Measurements from ENCODE around the gene SPATA6.

- TF ChIP-seq BHLHE40 (IDR thresholded peaks at IDR 0.05; ENCODE audit: borderline replicate concordance) (no peak), ARNT (IDR thresholded peaks at IDR 0.05) (no peak), SP1 (IDR thresholded peaks at IDR 0.05) (no peak), FOXK2 (IDR thresholded peaks at IDR 0.05) (no peak), TARDBP (IDR thresholded peaks at IDR 0.05) (no peak)
- TF ChIP-seq, protein P1, sequence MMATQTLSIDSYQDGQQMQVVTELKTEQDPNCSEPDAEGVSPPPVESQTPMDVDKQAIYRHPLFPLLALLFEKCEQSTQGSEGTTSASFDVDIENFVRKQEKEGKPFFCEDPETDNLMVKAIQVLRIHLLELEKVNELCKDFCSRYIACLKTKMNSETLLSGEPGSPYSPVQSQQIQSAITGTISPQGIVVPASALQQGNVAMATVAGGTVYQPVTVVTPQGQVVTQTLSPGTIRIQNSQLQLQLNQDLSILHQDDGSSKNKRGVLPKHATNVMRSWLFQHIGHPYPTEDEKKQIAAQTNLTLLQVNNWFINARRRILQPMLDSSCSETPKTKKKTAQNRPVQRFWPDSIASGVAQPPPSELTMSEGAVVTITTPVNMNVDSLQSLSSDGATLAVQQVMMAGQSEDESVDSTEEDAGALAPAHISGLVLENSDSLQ (IDR thresholded peaks at IDR 0.05): no peak
These were observed 75.8 kb downstream of the SPATA6 start for GRCh38 chr1:48396208-48396607.

All from HEK293T (cell line).